ENCODE measurements around the gene SOX6.

GRCh38 chr11:16286095-16286494 is 70.3 kb downstream of the SOX6 start:
- TF ChIP-seq, protein P1, sequence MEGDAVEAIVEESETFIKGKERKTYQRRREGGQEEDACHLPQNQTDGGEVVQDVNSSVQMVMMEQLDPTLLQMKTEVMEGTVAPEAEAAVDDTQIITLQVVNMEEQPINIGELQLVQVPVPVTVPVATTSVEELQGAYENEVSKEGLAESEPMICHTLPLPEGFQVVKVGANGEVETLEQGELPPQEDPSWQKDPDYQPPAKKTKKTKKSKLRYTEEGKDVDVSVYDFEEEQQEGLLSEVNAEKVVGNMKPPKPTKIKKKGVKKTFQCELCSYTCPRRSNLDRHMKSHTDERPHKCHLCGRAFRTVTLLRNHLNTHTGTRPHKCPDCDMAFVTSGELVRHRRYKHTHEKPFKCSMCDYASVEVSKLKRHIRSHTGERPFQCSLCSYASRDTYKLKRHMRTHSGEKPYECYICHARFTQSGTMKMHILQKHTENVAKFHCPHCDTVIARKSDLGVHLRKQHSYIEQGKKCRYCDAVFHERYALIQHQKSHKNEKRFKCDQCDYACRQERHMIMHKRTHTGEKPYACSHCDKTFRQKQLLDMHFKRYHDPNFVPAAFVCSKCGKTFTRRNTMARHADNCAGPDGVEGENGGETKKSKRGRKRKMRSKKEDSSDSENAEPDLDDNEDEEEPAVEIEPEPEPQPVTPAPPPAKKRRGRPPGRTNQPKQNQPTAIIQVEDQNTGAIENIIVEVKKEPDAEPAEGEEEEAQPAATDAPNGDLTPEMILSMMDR (IDR thresholded peaks at IDR 0.05), result no peak
- TF ChIP-seq TAF1 (IDR thresholded peaks at IDR 0.05; ENCODE audit: borderline replicate concordance, low read depth, low read length) (no peak), POLR2AphosphoS5 (IDR thresholded peaks at IDR 0.05; ENCODE audit: low read depth, low read length) (no peak), NFIC (IDR thresholded peaks at IDR 0.05; ENCODE audit: borderline replicate concordance) (no peak), EP300 (IDR thresholded peaks at IDR 0.05; ENCODE audit: borderline replicate concordance in 1 of 2, low read depth in 1 of 2, low read length in 1 of 2) (no peak), EZH2phosphoT487 (IDR thresholded peaks at IDR 0.05; ENCODE audit: borderline replicate concordance, low read depth) (no peak)
- TF ChIP-seq, protein P2, sequence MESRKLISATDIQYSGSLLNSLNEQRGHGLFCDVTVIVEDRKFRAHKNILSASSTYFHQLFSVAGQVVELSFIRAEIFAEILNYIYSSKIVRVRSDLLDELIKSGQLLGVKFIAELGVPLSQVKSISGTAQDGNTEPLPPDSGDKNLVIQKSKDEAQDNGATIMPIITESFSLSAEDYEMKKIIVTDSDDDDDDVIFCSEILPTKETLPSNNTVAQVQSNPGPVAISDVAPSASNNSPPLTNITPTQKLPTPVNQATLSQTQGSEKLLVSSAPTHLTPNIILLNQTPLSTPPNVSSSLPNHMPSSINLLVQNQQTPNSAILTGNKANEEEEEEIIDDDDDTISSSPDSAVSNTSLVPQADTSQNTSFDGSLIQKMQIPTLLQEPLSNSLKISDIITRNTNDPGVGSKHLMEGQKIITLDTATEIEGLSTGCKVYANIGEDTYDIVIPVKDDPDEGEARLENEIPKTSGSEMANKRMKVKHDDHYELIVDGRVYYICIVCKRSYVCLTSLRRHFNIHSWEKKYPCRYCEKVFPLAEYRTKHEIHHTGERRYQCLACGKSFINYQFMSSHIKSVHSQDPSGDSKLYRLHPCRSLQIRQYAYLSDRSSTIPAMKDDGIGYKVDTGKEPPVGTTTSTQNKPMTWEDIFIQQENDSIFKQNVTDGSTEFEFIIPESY (IDR thresholded peaks at IDR 0.05; ENCODE audit: borderline replicate concordance, low read depth), result no peak

Data from SK-N-SH (cell line).